DND-41 (cell line): ENCODE results near the gene SLC22A16.

Experiments
- ATAC-seq: fragments of 200-7000 bp; cut with Tn5 transposase; 3 replicates; pipeline ENCODE4 v1.9.1; 2021; ENCODE audit warnings: low read depth; ENCODE audit not compliant: insufficient read depth
- DNase-seq: peaks from one replicate; pipeline ENCODE4 v3.0.0-alpha.2; 2020
- H2AFZ ChIP-seq: 2 replicates; pipeline ENCODE4 v1.6.0; 2012; ENCODE audit warnings: low read depth, low read length
- H3K27ac ChIP-seq: 2 replicates; pipeline ENCODE4 v1.5.1; 2012; ENCODE audit warnings: low read length, inconsistent platforms
- H3K27me3 ChIP-seq: fragments of 200-600 bp; sonication (generic); 2 replicates; pipeline ENCODE4 v1.6.0; 2012; ENCODE audit warnings: low read length, mild to moderate bottlenecking, inconsistent platforms; ENCODE audit not compliant: insufficient read depth, poor library complexity
- H3K36me3 ChIP-seq: 2 replicates; pipeline ENCODE4 v1.5.1; 2012; ENCODE audit warnings: low read length, inconsistent platforms; ENCODE audit not compliant: insufficient read depth
- H3K4me1 ChIP-seq: 2 replicates; pipeline ENCODE4 v1.5.1; 2012; ENCODE audit warnings: mild to moderate bottlenecking, low read length; ENCODE audit not compliant: insufficient read depth
- H3K4me2 ChIP-seq: 2 replicates; pipeline ENCODE4 v1.6.0; 2012; ENCODE audit warnings: mild to moderate bottlenecking, moderate library complexity, low read length, inconsistent platforms; ENCODE audit not compliant: insufficient read depth
- H3K4me3 ChIP-seq, 2 experiments: fragments of 200-600 bp in 1 of 2; shearing (Covaris generic) in 1 of 2; 2 replicates each; pipeline ENCODE4 v1.5.1; 2012 to 2016; ENCODE audit warnings: inconsistent platforms in 2 of 2, low read length in 2 of 2, mild to moderate bottlenecking in 2 of 2, low read depth in 1 of 2, moderate library complexity in 1 of 2
- H3K79me2 ChIP-seq: 2 replicates; pipeline ENCODE4 v1.6.0; 2012; ENCODE audit warnings: low read length, inconsistent platforms; ENCODE audit not compliant: insufficient read depth
- H3K9ac ChIP-seq: 2 replicates; pipeline ENCODE4 v1.6.0; 2012; ENCODE audit warnings: low read depth, mild to moderate bottlenecking, inconsistent platforms, low read length, moderate library complexity
- H3K9me3 ChIP-seq: 2 replicates; pipeline ENCODE4 v1.5.1; 2012; ENCODE audit warnings: low read length, moderate library complexity, mild to moderate bottlenecking, inconsistent platforms; ENCODE audit not compliant: insufficient read depth, severe bottlenecking
- H4K20me1 ChIP-seq: 2 replicates; pipeline ENCODE4 v1.6.0; 2012; ENCODE audit warnings: low read length; ENCODE audit not compliant: insufficient read depth
- CTCF ChIP-seq: IDR thresholded peaks from 2 replicates; pipeline ENCODE4 v1.5.1; 2012; ENCODE audit warnings: borderline replicate concordance, low read length, moderate library complexity, mild to moderate bottlenecking; ENCODE audit not compliant: poor library complexity, severe bottlenecking; ENCODE audit errors: extremely low read depth
- EZH2 ChIP-seq: IDR thresholded peaks from 3 replicates; pipeline ENCODE4 v1.6.1; 2012; ENCODE audit warnings: borderline replicate concordance, low read depth, mild to moderate bottlenecking, moderate library complexity, low read length, inconsistent platforms; ENCODE audit not compliant: severe bottlenecking

Gene SLC22A16

GRCh38 chr6:110430236-110430635 is 46.2 kb downstream of the SLC22A16 start:
- no peak overlapping the region for H3K4me3 ChIP-seq
- H2AFZ ChIP-seq, result no peak overlapping the region
- no peaks in the 10 kb centered on the region for H3K36me3 ChIP-seq
- no peaks in the 10 kb centered on the region for H3K9me3 ChIP-seq
- no peaks in the 10 kb centered on the region for H4K20me1 ChIP-seq
- H3K4me2 ChIP-seq, result no peak overlapping the region
- H3K27ac ChIP-seq, result no peak overlapping the region
- no peak for ATAC-seq
- TF ChIP-seq CTCF (no peak), EZH2 (no peak)
- H3K4me1 ChIP-seq, result no peaks in the 10 kb centered on the region
- no peak for DNase-seq
- H3K27me3 ChIP-seq, result no peaks in the 10 kb centered on the region
- H3K9ac ChIP-seq, result no peak overlapping the region
- H3K79me2 ChIP-seq, result no peaks in the 10 kb centered on the region

- no peaks in the 10 kb centered on the region for H3K4me1 ChIP-seq
- no peak for ATAC-seq
Observed at GRCh38 chr6:110428153-110428552, 48.3 kb downstream of the SLC22A16 start.

GRCh38 chr6:110425816-110426215 is 50.6 kb downstream of the SLC22A16 start:
- Histone ChIP-seq H3K4me2 (no peak overlapping the region), H3K79me2 (no peaks in the 10 kb centered on the region), H3K4me1 (no peaks in the 10 kb centered on the region), H3K4me3 (no peak overlapping the region), H3K27ac (no peak overlapping the region), H4K20me1 (no peaks in the 10 kb centered on the region), H3K27me3 (no peaks in the 10 kb centered on the region), H3K9ac (no peak overlapping the region), H3K36me3 (no peaks in the 10 kb centered on the region), H2AFZ (no peak overlapping the region), H3K9me3 (no peaks in the 10 kb centered on the region)
- DNase-seq (no peak), ATAC-seq (no peak)
- no peak for TF ChIP-seq CTCF
- no peak for TF ChIP-seq EZH2

More at GRCh38 chr6:110428153-110428552, 48.3 kb downstream of the SLC22A16 start:
- H3K9ac ChIP-seq, result no peak overlapping the region
- no peak for DNase-seq
- H3K79me2 ChIP-seq, result no peaks in the 10 kb centered on the region
- no peak overlapping the region for H3K4me3 ChIP-seq
- TF ChIP-seq CTCF (no peak), EZH2 (no peak)
- H3K27me3 ChIP-seq, result no peaks in the 10 kb centered on the region
- H2AFZ ChIP-seq, result no peak overlapping the region
- H3K36me3 ChIP-seq, result no peaks in the 10 kb centered on the region
- no peak overlapping the region for H3K4me2 ChIP-seq
- no peaks in the 10 kb centered on the region for H4K20me1 ChIP-seq
- H3K9me3 ChIP-seq, result no peaks in the 10 kb centered on the region
- H3K27ac ChIP-seq, result no peak overlapping the region

- H3K27ac ChIP-seq, result no peak overlapping the region
- ATAC-seq, result no peak
- DNase-seq, result no peak
- H3K4me3 ChIP-seq, result no peak overlapping the region
- H3K4me2 ChIP-seq, result no peak overlapping the region
- H3K9ac ChIP-seq, result no peak overlapping the region
- H3K27me3 ChIP-seq, result no peaks in the 10 kb centered on the region
- H4K20me1 ChIP-seq, result no peaks in the 10 kb centered on the region
- TF ChIP-seq EZH2 (no peak), CTCF (no peak)
- no peaks in the 10 kb centered on the region for H3K9me3 ChIP-seq
- H2AFZ ChIP-seq, result no peak overlapping the region
- no peaks in the 10 kb centered on the region for H3K36me3 ChIP-seq
- H3K79me2 ChIP-seq, result no peaks in the 10 kb centered on the region
- H3K4me1 ChIP-seq, result no peaks in the 10 kb centered on the region
Observed at GRCh38 chr6:110422444-110422822, 54.0 kb downstream of the SLC22A16 start.
